Ishikawa (cell line): ENCODE data around the gene ZIM2.

Experiments used
- CEBPB ChIP-seq: IDR thresholded peaks from 2 replicates; pipeline ENCODE4 v1.6.1; 2012
- CREB1 ChIP-seq: IDR thresholded peaks from 2 replicates; pipeline ENCODE4 v1.6.1; 2012; ENCODE audit warnings: low read depth
- EGR1 ChIP-seq: IDR thresholded peaks from 2 replicates; pipeline ENCODE4 v1.6.1; 2012
- EP300 ChIP-seq: IDR thresholded peaks from 2 replicates; pipeline ENCODE4 v1.6.1; 2012; ENCODE audit warnings: borderline replicate concordance
- FOXM1 ChIP-seq: IDR thresholded peaks from 2 replicates; pipeline ENCODE4 v1.6.1; 2012; ENCODE audit warnings: low read depth, borderline replicate concordance
- MAX ChIP-seq: IDR thresholded peaks from 2 replicates; pipeline ENCODE4 v1.6.1; 2012
- NFIC ChIP-seq: IDR thresholded peaks from 2 replicates; pipeline ENCODE4 v1.6.1; 2012
- RAD21 ChIP-seq: IDR thresholded peaks from 2 replicates; pipeline ENCODE4 v1.6.1; 2012; ENCODE audit warnings: low read depth
- TAF1 ChIP-seq: IDR thresholded peaks from 2 replicates; pipeline ENCODE4 v1.6.1; 2012; ENCODE audit warnings: low read depth, mild to moderate bottlenecking
- TCF12 ChIP-seq: IDR thresholded peaks from 2 replicates; pipeline ENCODE4 v1.6.1; 2012; ENCODE audit warnings: low read depth
- TEAD4 ChIP-seq: IDR thresholded peaks from 2 replicates; pipeline ENCODE4 v1.6.1; 2012
- USF1 ChIP-seq: IDR thresholded peaks from 2 replicates; pipeline ENCODE4 v1.6.1; 2012
- YY1 ChIP-seq: IDR thresholded peaks from 2 replicates; pipeline ENCODE4 v1.6.1; 2012; ENCODE audit warnings: low read depth
- ZBTB7A ChIP-seq: IDR thresholded peaks from 2 replicates; pipeline ENCODE4 v1.6.1; 2012; ENCODE audit warnings: low read depth
- TF ChIP-seq, protein P1 (sequence below): IDR thresholded peaks from 2 replicates; pipeline ENCODE4 v1.6.1; 2012; ENCODE audit warnings: low read depth, mild to moderate bottlenecking

Gene ZIM2

DNA sequence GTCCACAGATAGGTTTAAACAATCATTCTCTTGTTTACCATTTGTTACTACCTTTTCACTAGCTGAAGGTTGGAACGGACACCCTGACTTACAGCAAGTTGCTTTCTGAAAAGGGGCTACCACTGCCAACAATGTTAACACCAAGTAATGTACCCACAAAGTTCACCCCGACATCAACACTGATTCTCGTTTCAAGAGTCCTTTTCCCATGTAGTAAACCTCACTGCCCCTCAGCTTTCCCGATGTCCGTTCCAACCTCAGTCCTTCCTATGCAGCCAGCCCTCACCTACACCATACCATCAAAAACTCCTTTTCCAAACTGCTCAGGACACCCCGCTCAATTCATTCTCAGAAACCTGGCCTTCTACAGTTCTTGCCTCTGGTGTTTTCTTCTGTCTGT is 29.0 kb downstream of the ZIM2 start:
- TF ChIP-seq TAF1: no peak
- TF ChIP-seq EGR1: no peak
- TF ChIP-seq, protein P1, sequence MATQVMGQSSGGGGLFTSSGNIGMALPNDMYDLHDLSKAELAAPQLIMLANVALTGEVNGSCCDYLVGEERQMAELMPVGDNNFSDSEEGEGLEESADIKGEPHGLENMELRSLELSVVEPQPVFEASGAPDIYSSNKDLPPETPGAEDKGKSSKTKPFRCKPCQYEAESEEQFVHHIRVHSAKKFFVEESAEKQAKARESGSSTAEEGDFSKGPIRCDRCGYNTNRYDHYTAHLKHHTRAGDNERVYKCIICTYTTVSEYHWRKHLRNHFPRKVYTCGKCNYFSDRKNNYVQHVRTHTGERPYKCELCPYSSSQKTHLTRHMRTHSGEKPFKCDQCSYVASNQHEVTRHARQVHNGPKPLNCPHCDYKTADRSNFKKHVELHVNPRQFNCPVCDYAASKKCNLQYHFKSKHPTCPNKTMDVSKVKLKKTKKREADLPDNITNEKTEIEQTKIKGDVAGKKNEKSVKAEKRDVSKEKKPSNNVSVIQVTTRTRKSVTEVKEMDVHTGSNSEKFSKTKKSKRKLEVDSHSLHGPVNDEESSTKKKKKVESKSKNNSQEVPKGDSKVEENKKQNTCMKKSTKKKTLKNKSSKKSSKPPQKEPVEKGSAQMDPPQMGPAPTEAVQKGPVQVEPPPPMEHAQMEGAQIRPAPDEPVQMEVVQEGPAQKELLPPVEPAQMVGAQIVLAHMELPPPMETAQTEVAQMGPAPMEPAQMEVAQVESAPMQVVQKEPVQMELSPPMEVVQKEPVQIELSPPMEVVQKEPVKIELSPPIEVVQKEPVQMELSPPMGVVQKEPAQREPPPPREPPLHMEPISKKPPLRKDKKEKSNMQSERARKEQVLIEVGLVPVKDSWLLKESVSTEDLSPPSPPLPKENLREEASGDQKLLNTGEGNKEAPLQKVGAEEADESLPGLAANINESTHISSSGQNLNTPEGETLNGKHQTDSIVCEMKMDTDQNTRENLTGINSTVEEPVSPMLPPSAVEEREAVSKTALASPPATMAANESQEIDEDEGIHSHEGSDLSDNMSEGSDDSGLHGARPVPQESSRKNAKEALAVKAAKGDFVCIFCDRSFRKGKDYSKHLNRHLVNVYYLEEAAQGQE: no peak
- TF ChIP-seq CEBPB: no peak
- TF ChIP-seq CREB1: no peak
- no peak for TF ChIP-seq TCF12
- TF ChIP-seq MAX: no peak
- TF ChIP-seq FOXM1: no peak
- no peak for TF ChIP-seq USF1
- TF ChIP-seq TEAD4: no peak

DNA sequence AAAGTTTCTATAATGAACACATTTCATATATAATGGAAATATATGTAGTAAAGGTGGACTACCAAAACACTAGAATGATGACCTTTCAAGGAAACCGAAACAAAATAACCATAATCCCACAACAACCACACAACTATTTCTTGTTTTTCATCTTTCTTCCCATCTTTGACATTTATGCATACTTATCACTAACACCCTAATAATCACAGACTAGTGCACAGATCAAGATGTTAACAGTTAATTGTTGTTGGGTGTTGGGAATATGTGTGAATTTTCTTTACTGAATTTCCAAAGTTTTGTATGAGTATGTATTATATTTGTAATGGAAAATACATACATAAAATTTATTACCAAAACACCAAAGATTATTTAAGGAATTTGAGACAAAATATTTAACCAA is 30.3 kb downstream of the ZIM2 start:
- TF ChIP-seq CEBPB (no peak), CREB1 (no peak), MAX (no peak), RAD21 (no peak), FOXM1 (no peak), EGR1 (no peak), USF1 (no peak), ZBTB7A (no peak), NFIC (no peak)

DNA sequence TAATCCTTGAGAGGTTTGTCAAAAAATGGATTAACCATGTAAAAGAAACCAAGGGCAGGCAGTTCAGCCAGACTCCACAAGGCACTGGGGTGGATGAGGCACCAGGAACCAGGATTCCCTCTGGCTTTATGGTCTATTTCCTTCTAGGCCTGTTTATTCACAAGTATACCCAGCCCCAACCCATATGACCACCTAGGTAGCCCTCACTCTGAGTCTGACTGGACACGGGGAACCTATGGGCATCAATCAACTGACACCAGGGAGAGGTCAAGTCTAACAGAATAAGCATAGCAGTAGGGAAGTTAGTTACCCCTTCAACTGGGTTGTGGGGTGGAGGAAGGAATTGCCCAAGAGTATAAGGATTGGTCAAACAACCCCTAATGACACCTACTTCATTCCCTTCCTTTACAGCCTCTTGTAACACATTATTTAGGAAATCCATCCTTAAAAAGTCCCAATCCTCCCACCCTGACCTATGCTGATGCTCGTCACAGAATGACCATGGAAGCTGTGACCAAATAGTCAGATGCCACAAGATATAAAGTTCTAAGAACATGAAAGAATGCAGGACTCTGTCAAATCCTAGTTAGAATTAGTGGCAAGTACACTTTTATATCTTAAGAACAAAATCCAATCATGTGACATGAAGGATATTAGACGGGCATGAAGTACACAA is 31.7 kb downstream of the ZIM2 start:
- TF ChIP-seq CEBPB (no peak), TAF1 (no peak), USF1 (no peak)

DNA sequence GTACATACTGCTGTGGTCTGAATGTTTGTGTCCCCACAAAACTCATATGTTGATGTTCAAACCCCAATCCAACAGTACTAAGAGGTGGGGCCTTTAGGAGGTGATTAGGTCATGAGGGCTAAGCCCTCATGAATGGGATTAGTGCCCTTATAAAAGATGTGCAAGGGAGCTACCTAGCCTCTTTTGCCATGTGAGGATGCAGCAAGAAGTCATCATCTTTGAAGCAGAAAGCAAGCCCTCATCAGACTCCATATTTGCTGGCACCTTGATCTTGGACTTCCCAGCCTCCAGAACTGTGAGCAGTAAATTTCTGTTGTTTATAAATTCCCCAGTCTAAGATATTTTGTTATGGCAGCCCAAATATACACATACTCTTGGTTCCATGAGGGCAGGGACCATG is 33.9 kb downstream of the ZIM2 start:
- TF ChIP-seq, protein P1: no peak
- no peak for TF ChIP-seq USF1
- no peak for TF ChIP-seq TAF1
- no peak for TF ChIP-seq MAX
- TF ChIP-seq FOXM1: no peak
- no peak for TF ChIP-seq CREB1
- no peak for TF ChIP-seq NFIC
- TF ChIP-seq ZBTB7A: no peak
- no peak for TF ChIP-seq EP300
- no peak for TF ChIP-seq TCF12
- TF ChIP-seq TEAD4: no peak
- no peak for TF ChIP-seq YY1

DNA sequence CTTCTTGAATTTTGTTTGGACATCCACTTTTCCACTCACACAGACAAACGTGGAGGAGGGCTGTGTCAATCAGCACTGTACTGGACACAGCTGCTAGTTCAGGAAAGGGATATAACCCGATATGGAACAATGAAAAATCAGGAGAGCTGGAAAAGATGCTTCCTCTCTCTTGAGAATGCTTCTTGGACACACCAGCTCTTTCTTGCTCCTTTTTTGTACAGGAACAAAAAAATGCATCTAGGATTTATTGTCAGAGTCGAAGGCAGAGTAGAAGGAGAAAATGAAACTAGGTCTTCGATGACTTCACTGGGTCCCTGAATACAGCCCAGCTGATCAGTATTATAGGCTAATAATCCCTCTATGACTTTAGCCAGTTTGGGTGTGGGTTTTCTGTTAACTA is 62.2 kb downstream of the ZIM2 start:
- TF ChIP-seq TAF1 (no peak), ZBTB7A (no peak), TCF12 (no peak), YY1 (no peak), FOXM1 (no peak), CREB1 (no peak), EGR1 (no peak), EP300 (no peak), NFIC (no peak), MAX (no peak), CEBPB (no peak)
- TF ChIP-seq, protein P1: no peak
